Naive thymus-derived CD8-positive, alpha-beta T cell (primary cell): ENCODE results near the gene TMEM14B. TPM values are rescaled to one million over a fixed set of nuclear protein-coding genes. Genes with fewer than 3 reads are reported as not detected.
"Not testable (repeated sequence)": the region's sequence is repeated elsewhere in the genome, so short reads cannot be mapped to it uniquely, and the experiment has no call there.

Source experiments
- ATAC-seq, 2 donors: fragments of 150-1000 bp; cut with Tn5 transposase in 1 of 2; sonication (Bioruptor Pico), chemical (Tn5 transposase) in 1 of 2; 1 replicate in 1 of 2; 2 replicates in 1 of 2; pipeline ENCODE4 v1.10.0; 2021; ENCODE audit warnings: mild to moderate bottlenecking in 2 of 2, moderate library complexity in 2 of 2
- POLR2A ChIA-PET: fragments of 350-600 bp; sonication (Branson Sonifier 250); formaldehyde crosslinking; loops from one replicate; lab custom pipeline; 2021; ENCODE audit warnings: antibody characterized with exemption; lab: Charles Lee
- DNase-seq, 10 donors: peaks; one replicate each; pipeline versions ENCODE4 v3.0.0 to v3.0.0-alpha.2; 2020 to 2022
- H3K27ac Mint-ChIP-seq, 10 donors: one replicate each; pipeline ENCODE4 v1.8.0; 2020 to 2022; ENCODE audit warnings: mild to moderate bottlenecking in 10 of 10, mixed read lengths in 10 of 10, moderate library complexity in 4 of 10, inconsistent platforms in 1 of 10
- H3K27me3 Mint-ChIP-seq, 5 donors: one replicate each; pipeline ENCODE4 v1.8.0; 2021 to 2022; ENCODE audit warnings: mixed read lengths in 5 of 5
- H3K36me3 Mint-ChIP-seq, 3 donors: one replicate each; pipeline ENCODE4 v1.8.0; 2020 to 2022; ENCODE audit warnings: mixed read lengths in 3 of 3, mild to moderate bottlenecking in 2 of 3, inconsistent platforms in 1 of 3
- H3K4me1 Mint-ChIP-seq, 4 donors: one replicate each; pipeline ENCODE4 v1.8.0; 2021 to 2022; ENCODE audit warnings: mixed read lengths in 4 of 4
- H3K4me3 Mint-ChIP-seq, 10 donors: one replicate each; pipeline ENCODE4 v1.8.0; 2020 to 2022; ENCODE audit warnings: mild to moderate bottlenecking in 10 of 10, mixed read lengths in 10 of 10, moderate library complexity in 6 of 10, inconsistent platforms in 1 of 10
- H3K9me3 Mint-ChIP-seq, 9 donors: one replicate each; pipeline ENCODE4 v1.8.0; 2020 to 2022; ENCODE audit warnings: mixed read lengths in 9 of 9, mild to moderate bottlenecking in 3 of 9, inconsistent platforms in 1 of 9, moderate library complexity in 1 of 9
- polyA plus RNA-seq, 3 donors: library from polyadenylated mRNA; unstranded; fragments of 300-500 nt; fragmentation: Illumina TruSeq; gene quantifications; one replicate each; pipeline ENCODE4 v1.2.3, GENCODE V29; 2021
- total RNA-seq, 8 experiments: library from RNA in 2 of 8; stranded (reverse) in 2 of 8; gene quantifications; one replicate each; pipeline ENCODE4 v1.2.3 and lab custom pipeline; 2021 to 2026

Gene TMEM14B
- total RNA-seq (10 to 100 TPM; 76.4 to 83.9 TPM), polyA plus RNA-seq (100 to 1,000 TPM; 194 to 241 (median 212) TPM), total RNA-seq (lab: John Stamatoyannopoulos, UW) (20.9 to 44.8 (median 35.0) reads per million in 6 experiments)

DNA sequence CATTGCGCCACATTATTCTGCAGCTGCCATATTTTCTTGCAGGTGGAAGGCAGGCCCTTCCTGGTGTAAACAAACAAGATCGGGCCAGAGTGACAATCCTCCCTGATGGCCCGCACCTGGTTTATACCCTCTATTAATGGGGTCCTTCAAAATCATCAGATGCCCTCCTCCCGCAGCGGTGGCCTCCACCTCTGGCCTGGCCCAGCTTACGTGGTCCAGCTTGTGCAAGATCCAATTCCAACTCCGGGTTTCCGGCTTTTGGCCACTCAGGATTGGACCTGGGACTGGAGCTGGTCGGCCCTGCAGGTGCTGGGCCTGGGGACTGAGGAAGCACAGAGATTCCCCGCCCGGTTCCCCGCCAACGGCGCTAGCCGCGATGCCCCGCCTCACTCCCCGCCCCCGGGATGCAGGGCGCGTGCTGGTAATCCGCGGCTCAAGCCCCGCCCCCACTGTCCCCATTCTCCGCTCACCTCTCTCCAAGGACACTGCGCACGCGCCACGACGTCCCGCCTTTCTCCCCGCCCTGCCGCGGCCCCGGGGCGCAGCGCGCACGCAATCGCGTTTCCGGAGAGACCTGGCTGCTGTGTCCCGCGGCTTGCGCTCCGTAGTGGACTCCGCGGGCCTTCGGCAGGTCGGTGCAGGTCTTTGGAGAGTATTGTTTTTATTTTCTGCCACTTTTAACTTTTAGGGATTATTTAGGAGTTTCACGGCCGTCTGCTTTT, at the start of gene TMEM14B:
Gene TMEM14B (plus strand): TSS at position 555 of the 722 bp plus-strand sequence. CDS start 1,441 bp downstream, outside the sequence.
- peak within 1 kb of the TSS; percentile 75 to 99 (median 92) for H3K4me3 Mint-ChIP-seq
- H3K27ac Mint-ChIP-seq, result peak within 1 kb of the TSS; percentile 96 to 99 (median 98)
- DNase-seq (peak; percentile 96 to 100 (median 99)), ATAC-seq (peak; percentile 95 to 96)
- peaks cover 21 to 64% (median 49%) of the 10 kb centered on the region in 4 donors for H3K4me1 Mint-ChIP-seq
- H3K9me3 Mint-ChIP-seq, result no peaks in the 10 kb centered on the region
- POLR2A ChIA-PET, result interaction anchor here (0.6 to 4.2 kb wide), 5 partner anchors 26 to 219 kb away, joined by 3 to 74 read pairs (median 8); partner anchors contain the start of genes C6orf52, PAK1IP1 and TMEM14C
- H3K36me3 Mint-ChIP-seq, result peaks cover 0 to 28% (median 3%) of the 10 kb centered on the region in 3 donors
- H3K27me3 Mint-ChIP-seq, result no peaks in the 10 kb centered on the region

GRCh38 chr6:10713962-10714361, 33.6 kb upstream of the TMEM14B start:
- H3K4me3 Mint-ChIP-seq, result no peak overlapping the region
- DNase-seq (no peak), ATAC-seq (no peak)
- peak overlapping the region in 4 of 10 donors; percentile 13 to 84 (median 64) for H3K27ac Mint-ChIP-seq
- peaks cover 9 to 16% (median 9%) of the 10 kb centered on the region in 3 donors for H3K36me3 Mint-ChIP-seq
- POLR2A ChIA-PET, result no interaction called here
- peaks cover 0 to 5% (median 3%) of the 10 kb centered on the region in 4 donors for H3K4me1 Mint-ChIP-seq
- peaks cover 0 to 4% (median 0%) of the 10 kb centered on the region in 9 donors for H3K9me3 Mint-ChIP-seq
- no peaks in the 10 kb centered on the region for H3K27me3 Mint-ChIP-seq

GRCh38 chr6:10719296-10719963, 28.2 kb upstream of the TMEM14B start:
- ATAC-seq (peak; percentile 5 to 49), DNase-seq (peak in 9 of 10 donors; percentile 25 to 83 (median 66))
- Mint-ChIP-seq H3K4me1 (peaks cover 20 to 51% (median 48%) of the 10 kb centered on the region in 4 donors), H3K9me3 (peaks cover 0 to 7% (median 0%) of the 10 kb centered on the region in 9 donors), H3K4me3 (peak overlapping the region; percentile 78 to 99 (median 90)), H3K27me3 (no peaks in the 10 kb centered on the region), H3K36me3 (peaks cover 0 to 10% (median 6%) of the 10 kb centered on the region in 3 donors), H3K27ac (peak overlapping the region; percentile 81 to 97 (median 94))
- POLR2A ChIA-PET, result interaction anchor here (0.9 to 6.4 kb wide), 7 partner anchors 9 to 376 kb away, joined by 3 to 77 read pairs (median 6); partner anchors contain the start of genes C6orf52, PAK1IP1 and TMEM14B

DNA sequence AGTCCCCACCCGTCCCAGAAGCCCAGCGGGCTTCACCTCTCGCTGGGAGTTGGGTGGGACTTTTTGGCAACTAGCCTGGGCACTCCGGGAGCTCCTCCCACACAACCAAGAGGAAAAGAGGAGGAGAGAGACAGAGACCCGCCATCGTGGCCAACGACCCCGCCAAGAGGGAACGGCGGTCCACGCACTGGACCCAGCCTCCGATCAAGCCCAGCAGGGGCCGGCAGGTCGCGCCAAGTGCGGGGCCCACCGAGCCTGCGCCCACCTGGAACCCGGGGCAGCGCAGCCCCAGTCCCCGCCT, 27.7 kb upstream of the TMEM14B start:
- Mint-ChIP-seq H3K27me3 (no peaks in the 10 kb centered on the region), H3K4me3 (peak overlapping the region; percentile 78 to 99 (median 90)), H3K27ac (peak overlapping the region; percentile 81 to 97 (median 94)), H3K4me1 (peaks cover 20 to 56% (median 52%) of the 10 kb centered on the region in 4 donors), H3K9me3 (peaks cover 0 to 7% (median 0%) of the 10 kb centered on the region in 9 donors), H3K36me3 (peaks cover 0 to 10% (median 6%) of the 10 kb centered on the region in 3 donors)
- no peak for DNase-seq
- ATAC-seq, result no peak
- POLR2A ChIA-PET, result interaction anchor here (0.8 to 6.4 kb wide), 10 partner anchors 9 to 376 kb away, joined by 3 to 77 read pairs (median 4); partner anchors contain the start of genes C6orf52, PAK1IP1 and TMEM14B

GRCh38 chr6:10720265-10720959, 27.2 kb upstream of the TMEM14B start:
- Mint-ChIP-seq H3K27ac (peak overlapping the region; percentile 83 to 97 (median 94)), H3K4me1 (peaks cover 20 to 61% (median 57%) of the 10 kb centered on the region in 4 donors), H3K27me3 (no peaks in the 10 kb centered on the region), H3K9me3 (peaks cover 0 to 7% (median 0%) of the 10 kb centered on the region in 9 donors), H3K36me3 (peaks cover 0 to 10% (median 6%) of the 10 kb centered on the region in 3 donors), H3K4me3 (peak overlapping the region; percentile 80 to 99 (median 96))
- ATAC-seq (peak; percentile 61 to 69), DNase-seq (peak; percentile 34 to 79 (median 58))
- POLR2A ChIA-PET, result interaction anchor here (0.7 to 6.4 kb wide), 11 partner anchors 8 to 375 kb away, joined by 3 to 77 read pairs (median 4); partner anchors contain the start of genes C6orf52, PAK1IP1 and TMEM14B

- H3K4me1 Mint-ChIP-seq, result peaks cover 24 to 66% (median 62%) of the 10 kb centered on the region in 4 donors
- peak overlapping the region; percentile 83 to 97 (median 94) for H3K27ac Mint-ChIP-seq
- H3K4me3 Mint-ChIP-seq, result peak overlapping the region; percentile 90 to 99 (median 96)
- peak in 2 of 10 donors; percentile 13 to 22 for DNase-seq
- peaks cover 2 to 11% (median 10%) of the 10 kb centered on the region in 3 donors for H3K36me3 Mint-ChIP-seq
- not testable (repeated sequence) for H3K9me3 Mint-ChIP-seq, H3K27me3 Mint-ChIP-seq, ATAC-seq
- POLR2A ChIA-PET, result interaction anchor here (0.5 to 6.4 kb wide), 10 partner anchors 10 to 45 kb away, joined by 3 to 77 read pairs (median 4); partner anchors contain the start of genes C6orf52, PAK1IP1 and TMEM14B
Observed at GRCh38 chr6:10720960-10721849, 26.4 kb upstream of the TMEM14B start.

DNA sequence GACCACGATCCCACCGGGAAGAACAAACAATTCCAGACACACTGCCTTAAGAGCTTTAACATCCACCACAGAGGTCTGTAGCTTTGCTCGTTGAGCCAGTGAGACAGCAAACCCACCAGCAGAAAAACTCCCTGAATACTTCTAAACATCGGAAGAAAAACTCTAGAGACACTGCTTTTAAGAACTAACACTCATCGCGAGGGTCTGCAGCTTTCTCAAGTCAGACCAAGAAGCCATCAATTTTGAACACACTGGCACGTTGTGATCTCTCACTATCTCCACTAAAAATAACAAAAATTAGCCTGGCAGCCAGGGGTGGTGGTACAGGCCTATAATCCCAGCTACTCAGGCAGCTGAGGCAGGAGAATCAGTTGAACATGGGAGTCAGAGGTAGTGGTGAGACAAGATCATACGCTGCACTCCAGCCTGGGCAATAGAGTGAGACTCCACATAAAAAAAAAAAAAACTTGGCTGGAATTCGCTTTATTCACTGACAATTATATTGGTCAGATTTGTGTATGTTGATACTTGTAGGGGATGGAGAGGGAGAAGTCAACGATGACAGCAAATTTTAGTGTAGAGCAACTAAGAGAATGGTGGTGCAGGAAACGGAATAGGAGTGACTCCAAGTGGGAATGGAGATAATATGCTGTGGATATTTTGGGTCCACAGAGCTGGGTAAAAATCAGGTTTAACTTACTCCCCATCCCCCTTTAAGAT, 25.6 kb upstream of the TMEM14B start:
- Mint-ChIP-seq H3K9me3 (peaks cover 0 to 7% (median 0%) of the 10 kb centered on the region in 9 donors), H3K27me3 (no peaks in the 10 kb centered on the region), H3K4me3 (peak overlapping the region; percentile 90 to 99 (median 96)), H3K27ac (peak overlapping the region; percentile 83 to 97 (median 94)), H3K36me3 (peaks cover 9 to 11% (median 10%) of the 10 kb centered on the region in 3 donors), H3K4me1 (peaks cover 24 to 72% (median 64%) of the 10 kb centered on the region in 4 donors)
- ATAC-seq (no peak), DNase-seq (peak in 1 of 10 donors; percentile 5)
- POLR2A ChIA-PET, result interaction anchor here (0.5 to 6.4 kb wide), 6 partner anchors 20 to 193 kb away, joined by 3 to 77 read pairs (median 6); partner anchors contain the start of genes C6orf52, PAK1IP1 and TMEM14B

DNA sequence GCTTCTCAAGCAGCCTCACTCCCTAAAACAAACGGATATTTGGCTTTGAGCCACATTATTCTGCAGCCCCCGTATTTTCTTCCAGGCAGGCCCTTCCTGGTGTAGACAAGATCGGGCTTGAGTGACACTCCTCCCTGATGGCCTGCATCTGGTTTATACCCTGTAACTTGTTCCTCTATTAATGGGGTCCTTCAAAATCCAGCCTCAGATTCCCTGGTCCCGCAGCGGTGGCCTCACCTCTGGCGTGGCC, 25.1 kb upstream of the TMEM14B start:
- POLR2A ChIA-PET, result interaction anchor here (0.6 to 6.4 kb wide), 5 partner anchors 19 to 194 kb away, joined by 3 to 77 read pairs (median 7); partner anchors contain the start of genes C6orf52, PAK1IP1 and TMEM14B
- no peak for DNase-seq
- H3K4me1 Mint-ChIP-seq, result peaks cover 24 to 75% (median 66%) of the 10 kb centered on the region in 4 donors

DNA sequence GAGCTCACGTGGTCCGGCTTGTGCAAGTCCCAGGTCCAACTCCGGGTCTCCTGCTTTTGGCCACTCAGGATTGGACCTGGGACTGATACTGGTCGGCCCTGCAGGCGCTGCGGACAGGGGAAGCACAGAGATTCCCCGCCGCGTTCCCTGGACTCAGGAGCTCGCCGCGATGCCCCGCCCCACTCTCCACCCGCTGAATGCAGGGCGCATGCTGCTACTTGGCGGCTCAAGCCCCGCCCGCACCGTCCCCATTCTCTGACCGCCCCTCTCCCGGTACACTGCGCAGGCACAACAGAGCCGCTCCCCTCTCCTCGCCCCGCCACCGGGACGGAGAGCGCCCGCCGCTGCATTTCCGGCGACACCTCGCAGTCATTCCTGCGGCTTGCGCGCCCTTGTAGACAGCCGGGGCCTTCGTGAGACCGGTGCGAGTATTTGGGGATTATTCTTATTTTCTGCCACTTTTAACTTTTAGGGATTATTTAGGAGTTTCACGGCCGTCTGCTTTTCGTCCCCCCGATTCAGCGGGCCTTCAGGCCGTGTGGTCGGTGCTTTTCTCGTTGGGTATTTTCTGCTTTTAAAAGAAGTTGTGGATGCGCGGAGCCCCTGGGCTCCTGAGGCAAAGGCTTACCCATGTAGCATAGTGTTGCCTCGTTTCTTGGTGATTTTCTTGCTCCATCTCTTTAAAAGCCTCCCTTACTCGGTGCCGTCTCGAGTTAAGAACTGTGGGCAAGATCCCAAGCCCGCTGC, 24.6 kb upstream of the TMEM14B start, which contains the start of gene TMEM14C:
Gene TMEM14C (plus strand): TSS at position 251 of the 747 bp plus-strand sequence. CDS start 1,544 bp downstream, outside the sequence.
- ATAC-seq, result peak; percentile 69 to 81
- Mint-ChIP-seq H3K27me3 (no peaks in the 10 kb centered on the region), H3K9me3 (peaks cover 0 to 7% (median 0%) of the 10 kb centered on the region in 9 donors), H3K4me1 (peaks cover 25 to 79% (median 68%) of the 10 kb centered on the region in 4 donors), H3K36me3 (peaks cover 10 to 16% (median 11%) of the 10 kb centered on the region in 3 donors), H3K4me3 (peak within 1 kb of the TSS; percentile 90 to 99 (median 96)), H3K27ac (peak within 1 kb of the TSS; percentile 91 to 97 (median 94))
- DNase-seq, result peak; percentile 48 to 83 (median 64)
- POLR2A ChIA-PET, result interaction anchor here (0.6 to 6.4 kb wide), 7 partner anchors 19 to 659 kb away, joined by 3 to 77 read pairs (median 4); partner anchors contain the start of genes C6orf52, PAK1IP1 and TMEM14B

More for the DNA sequence above, 25.1 kb upstream of the TMEM14B start:
- Mint-ChIP-seq H3K9me3 (peaks cover 0 to 7% (median 0%) of the 10 kb centered on the region in 9 donors), H3K4me3 (peak overlapping the region; percentile 90 to 99 (median 96)), H3K36me3 (peaks cover 10 to 13% (median 11%) of the 10 kb centered on the region in 3 donors), H3K27me3 (no peaks in the 10 kb centered on the region), H3K27ac (peak overlapping the region; percentile 83 to 97 (median 94))
- ATAC-seq, result no peak
